Esophagus muscularis mucosa (tissue), 4 donors: ENCODE measurements around the gene DHX35. TPM values are rescaled to one million over a fixed set of nuclear protein-coding genes. Genes with fewer than 3 reads are reported as not detected.
A peak's percentile ranks its signal among the peaks of the same experiment; 100 is the strongest.
"Not testable (repeated sequence)": the region's sequence is repeated elsewhere in the genome, so short reads cannot be mapped to it uniquely, and the experiment has no call there.

Source experiments
- DNase-seq: peaks from one replicate; pipeline ENCODE4 v3.0.0-alpha.2; 2017; ENCODE audit errors: extremely low spot score
- H3K27ac ChIP-seq, 4 donors: fragments of 200-600 bp; sonication (generic); replicated peaks in 1 of 4; 1 replicate in 3 of 4; 2 replicates in 1 of 4; pipeline ENCODE4 v1.5.1; 2016 to 2019; ENCODE audit warnings: mild to moderate bottlenecking in 1 of 4
- H3K27me3 ChIP-seq, 4 donors: fragments of 200-600 bp; sonication (generic); one replicate each; pipeline versions ENCODE4 v1.5.1 to v1.6.0; 2016 to 2019
- H3K36me3 ChIP-seq, 4 donors: fragments of 200-600 bp; sonication (generic); one replicate each; pipeline ENCODE4 v1.5.1; 2016 to 2019
- H3K4me1 ChIP-seq, 4 donors: fragments of 200-600 bp; sonication (generic); one replicate each; pipeline ENCODE4 v1.5.1; 2016 to 2019
- H3K4me3 ChIP-seq, 4 donors: fragments of 200-600 bp; sonication (generic); 1 replicate in 2 of 4; 2 replicates in 2 of 4; pipeline ENCODE4 v1.5.1; 2016 to 2019; ENCODE audit warnings: mild to moderate bottlenecking in 4 of 4, moderate library complexity in 1 of 4
- H3K9me3 ChIP-seq, 4 donors: fragments of 200-600 bp; sonication (generic); 1 replicate in 3 of 4; 2 replicates in 1 of 4; pipeline ENCODE4 v1.5.1; 2016 to 2019
- EP300 ChIP-seq: sonication (generic); formaldehyde crosslinking; IDR thresholded peaks from one replicate; pipeline ENCODE4 v1.6.1; 2017; ENCODE audit warnings: antibody characterized with exemption
- POLR2A ChIP-seq: fragments of 450-650 bp; IDR thresholded peaks from one replicate; pipeline ENCODE4 v1.6.1; 2017; ENCODE audit warnings: antibody characterized with exemption, moderate library complexity, mild to moderate bottlenecking, low read depth
- POLR2AphosphoS5 ChIP-seq, 2 donors: sonication (generic); formaldehyde crosslinking; IDR thresholded peaks; one replicate each; pipeline ENCODE4 v1.6.1; 2017; ENCODE audit warnings: antibody characterized with exemption in 2 of 2
- whole genome bisulfite sequencing: methylation state at CpG from one replicate; pipeline ENCODE4 v1.1.5; 2018; 5-methylcytosine and 5-hydroxymethylcytosine counted together
- intact Hi-C: fragments of 100-400 bp; cut with DNase I; formaldehyde crosslinking; loops from one replicate; pipeline ENCODE4 v1.15.1; 2023
- total RNA-seq, 4 donors: library from RNA; depleted of rRNA; stranded (reverse); fragments of >200 nt; gene quantifications; one replicate each; pipeline versions ENCODE4 v1.1.0 to v1.2.1, GENCODE V29; 2016
- TF ChIP-seq, protein P1 (sequence below), 3 experiments: fragments of 200-600 bp in 2 of 3; fragments of 450-650 bp in 1 of 3; sonication (generic) in 2 of 3; IDR thresholded peaks; one replicate each; pipeline ENCODE4 v1.5.1; 2017 to 2019; ENCODE audit warnings: antibody characterized with exemption in 3 of 3, mild to moderate bottlenecking in 2 of 3, moderate library complexity in 1 of 3

DHX35 gene
- total RNA-seq, 4 donors from 2014 or later = 19.7 to 31.7 (median 24.5) TPM

DNA sequence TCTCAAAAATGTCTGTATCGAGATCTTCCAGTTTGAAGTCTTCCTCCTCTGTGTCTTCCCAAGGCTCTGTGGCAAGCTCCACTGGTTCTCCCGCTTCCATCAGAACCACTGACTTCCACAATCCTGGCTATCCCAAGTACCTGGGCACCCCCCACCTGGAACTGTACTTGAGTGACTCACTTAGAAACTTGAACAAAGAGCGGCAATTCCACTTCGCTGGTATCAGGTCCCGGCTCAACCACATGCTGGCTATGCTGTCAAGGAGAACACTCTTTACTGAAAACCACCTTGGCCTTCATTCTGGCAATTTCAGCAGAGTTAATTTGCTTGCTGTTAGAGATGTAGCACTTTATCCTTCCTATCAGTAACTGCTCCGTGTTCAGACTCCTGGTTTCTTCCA lies 10.0 kb upstream of the DHX35 start:
- Histone ChIP-seq H3K9me3 (no peaks in the 10 kb centered on the region), H3K4me1 (no peaks in the 10 kb centered on the region), H3K4me3 (no peak overlapping the region), H3K27me3 (no peaks in the 10 kb centered on the region), H3K36me3 (peaks cover 0 to 59% (median 7%) of the 10 kb centered on the region in 4 donors), H3K27ac (no peak overlapping the region)
- no peak for DNase-seq
- intact Hi-C loops = no loop called here
- WGBS = 98% methylated on average over 6 of the region's 6 CpGs
- TF ChIP-seq POLR2A (no peak), POLR2AphosphoS5 (IDR thresholded peaks at IDR 0.05) (peak in 1 of 2 donors; percentile 11)

DNA sequence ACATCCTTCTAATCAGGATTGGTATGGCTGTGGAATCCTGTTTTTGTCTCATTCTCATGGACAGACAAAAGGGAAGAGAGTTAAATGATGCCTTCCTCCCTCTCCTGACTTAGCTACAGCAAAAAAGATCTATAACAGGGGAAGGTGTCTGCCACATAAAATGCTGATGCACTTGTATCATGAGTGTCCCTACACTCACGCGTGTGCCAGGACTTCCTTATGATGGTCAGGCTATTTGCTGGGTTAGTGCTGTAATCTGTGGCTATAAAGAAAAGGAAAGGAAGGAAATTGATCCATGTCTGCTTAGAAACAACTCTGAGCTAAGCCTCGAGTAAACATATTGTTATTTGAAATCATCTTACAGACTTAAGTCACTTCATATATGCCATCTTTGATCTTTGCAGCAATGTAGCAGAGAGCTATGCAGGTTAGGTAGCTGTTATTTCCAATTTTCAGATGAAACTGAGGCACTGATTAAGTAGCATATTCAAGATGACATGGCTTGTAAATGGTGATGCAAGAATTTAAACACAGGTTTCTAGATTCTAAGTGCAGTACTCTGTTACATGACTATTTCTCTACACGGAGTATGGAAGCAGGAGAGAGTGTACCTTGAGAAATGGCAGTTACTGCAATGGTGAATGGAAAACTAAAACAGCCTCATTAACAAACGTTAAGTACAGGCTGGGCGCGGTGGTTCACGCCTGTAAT lies 8.4 kb upstream of the DHX35 start:
- no peaks in the 10 kb centered on the region for H3K9me3 ChIP-seq
- peaks cover 0 to 43% (median 4%) of the 10 kb centered on the region in 4 donors for H3K36me3 ChIP-seq
- intact Hi-C loops = no loop called here
- no peaks in the 10 kb centered on the region for H3K4me1 ChIP-seq
- H3K27me3 ChIP-seq = no peaks in the 10 kb centered on the region
- TF ChIP-seq POLR2AphosphoS5 (IDR thresholded peaks at IDR 0.05) = peak in 1 of 2 donors; percentile 64
- TF ChIP-seq EP300 = no peak
- DNase-seq = no peak
- H3K27ac ChIP-seq = no peak overlapping the region
- 92% methylated on average over 8 of the region's 8 CpGs for WGBS
- no peak overlapping the region for H3K4me3 ChIP-seq

DNA sequence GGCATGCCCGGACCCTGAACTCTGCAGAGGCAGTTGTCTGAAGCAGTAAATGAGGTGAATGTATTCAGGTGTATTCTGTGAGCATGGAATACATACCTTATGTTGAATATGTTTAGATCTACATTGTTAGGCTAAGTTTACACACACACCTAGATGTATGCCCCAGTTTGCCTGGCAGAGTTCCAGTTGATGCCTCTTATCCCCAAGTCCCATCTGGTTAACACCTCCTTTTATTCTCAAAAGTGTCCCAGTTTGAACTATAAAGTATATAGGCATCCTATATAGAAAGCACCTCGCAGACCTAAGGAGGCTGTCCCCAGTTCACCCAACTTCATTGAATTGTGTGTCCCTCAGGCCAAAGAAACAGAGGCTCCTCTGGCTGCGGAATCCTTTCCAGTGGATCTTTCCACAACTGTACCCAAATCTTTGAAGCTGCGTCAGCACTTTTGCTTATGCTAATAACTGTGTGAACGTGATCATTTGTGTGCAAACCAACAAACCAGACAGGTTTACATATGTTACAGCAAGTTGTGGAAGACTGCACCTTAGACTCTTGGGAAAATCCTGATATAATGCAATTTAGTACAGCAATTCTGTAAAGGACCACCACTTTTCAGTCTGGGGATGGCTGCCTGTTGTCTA lies 4.8 kb upstream of the DHX35 start:
- no peak overlapping the region for H3K27ac ChIP-seq
- no peaks in the 10 kb centered on the region for H3K9me3 ChIP-seq
- WGBS = 98% methylated on average over 5 of the region's 5 CpGs
- TF ChIP-seq, protein P1, sequence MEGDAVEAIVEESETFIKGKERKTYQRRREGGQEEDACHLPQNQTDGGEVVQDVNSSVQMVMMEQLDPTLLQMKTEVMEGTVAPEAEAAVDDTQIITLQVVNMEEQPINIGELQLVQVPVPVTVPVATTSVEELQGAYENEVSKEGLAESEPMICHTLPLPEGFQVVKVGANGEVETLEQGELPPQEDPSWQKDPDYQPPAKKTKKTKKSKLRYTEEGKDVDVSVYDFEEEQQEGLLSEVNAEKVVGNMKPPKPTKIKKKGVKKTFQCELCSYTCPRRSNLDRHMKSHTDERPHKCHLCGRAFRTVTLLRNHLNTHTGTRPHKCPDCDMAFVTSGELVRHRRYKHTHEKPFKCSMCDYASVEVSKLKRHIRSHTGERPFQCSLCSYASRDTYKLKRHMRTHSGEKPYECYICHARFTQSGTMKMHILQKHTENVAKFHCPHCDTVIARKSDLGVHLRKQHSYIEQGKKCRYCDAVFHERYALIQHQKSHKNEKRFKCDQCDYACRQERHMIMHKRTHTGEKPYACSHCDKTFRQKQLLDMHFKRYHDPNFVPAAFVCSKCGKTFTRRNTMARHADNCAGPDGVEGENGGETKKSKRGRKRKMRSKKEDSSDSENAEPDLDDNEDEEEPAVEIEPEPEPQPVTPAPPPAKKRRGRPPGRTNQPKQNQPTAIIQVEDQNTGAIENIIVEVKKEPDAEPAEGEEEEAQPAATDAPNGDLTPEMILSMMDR (IDR thresholded peaks at IDR 0.05) = no peak
- TF ChIP-seq POLR2AphosphoS5 (IDR thresholded peaks at IDR 0.05) (no peak), EP300 (no peak), POLR2A (no peak)
- peaks cover 0 to 8% (median 0%) of the 10 kb centered on the region in 4 donors for H3K36me3 ChIP-seq
- intact Hi-C loops = no loop called here
- H3K4me1 ChIP-seq = peaks cover 6 to 10% (median 7%) of the 10 kb centered on the region in 4 donors
- DNase-seq = no peak
- peaks cover 0 to 1% (median 0%) of the 10 kb centered on the region in 4 donors for H3K27me3 ChIP-seq
- H3K4me3 ChIP-seq = no peak overlapping the region

DNA sequence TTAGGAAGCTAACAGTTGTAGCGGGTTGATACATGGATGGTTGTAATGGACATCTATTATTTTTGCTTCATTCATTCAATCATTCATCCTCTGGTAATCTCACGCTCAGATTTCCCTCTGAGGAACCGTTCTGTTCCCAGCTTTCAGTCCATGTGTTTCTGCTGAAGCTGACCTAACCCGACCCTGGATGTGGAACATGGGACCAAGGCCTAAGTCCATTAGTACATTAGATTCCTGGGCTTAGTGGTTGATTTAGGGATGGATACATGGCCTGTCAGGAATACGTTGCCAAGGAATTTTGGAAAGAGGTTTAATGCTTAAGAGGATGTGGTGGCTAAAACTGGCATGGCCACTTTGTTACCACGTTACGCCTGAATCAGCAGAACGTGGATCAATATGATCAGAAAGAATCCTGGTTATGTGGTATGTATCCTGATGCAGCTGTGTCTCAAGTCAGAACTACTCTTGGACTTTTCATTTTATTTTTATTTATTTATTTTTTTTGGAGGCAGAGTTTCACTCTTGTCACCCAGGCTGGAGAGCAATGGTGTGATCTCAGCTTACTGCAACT lies 4.1 kb upstream of the DHX35 start:
- WGBS = 87% methylated on average over 8 of the region's 8 CpGs

DNA sequence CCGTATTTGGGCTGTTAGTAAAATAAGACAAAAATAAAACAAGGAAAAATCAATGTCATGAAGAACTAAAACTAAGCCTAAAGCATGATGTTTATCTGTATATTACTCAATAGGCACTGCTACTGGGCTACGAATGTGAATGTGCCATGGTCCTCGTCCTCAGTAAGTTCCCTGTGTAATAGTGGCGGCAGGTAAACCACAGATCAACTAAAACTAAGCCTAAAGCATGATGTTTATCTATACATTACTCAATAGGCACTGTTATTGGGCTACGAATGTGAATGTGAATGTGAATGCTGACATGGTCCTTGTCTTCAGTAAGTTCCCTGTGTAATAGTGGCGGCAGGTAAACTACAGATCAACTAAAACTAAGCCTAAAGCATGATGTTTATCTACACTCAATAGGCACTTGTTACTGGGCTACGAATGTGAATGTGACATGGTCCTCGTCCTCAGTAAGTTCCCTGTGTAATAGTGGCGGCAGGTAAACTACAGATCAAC lies 1.9 kb upstream of the DHX35 start:
- not testable (repeated sequence) for H3K27me3 ChIP-seq
- WGBS = 89% methylated on average over 9 of the region's 9 CpGs

More for the DNA sequence above, 4.1 kb upstream of the DHX35 start:
- peaks cover 0 to 2% (median 0%) of the 10 kb centered on the region in 4 donors for H3K36me3 ChIP-seq
- no peak overlapping the region for H3K27ac ChIP-seq
- peaks cover 0 to 2% (median 0%) of the 10 kb centered on the region in 4 donors for H3K27me3 ChIP-seq
- H3K4me3 ChIP-seq = no peak overlapping the region
- DNase-seq = no peak
- peaks cover 9 to 14% (median 11%) of the 10 kb centered on the region in 4 donors for H3K4me1 ChIP-seq
- TF ChIP-seq POLR2A (no peak), POLR2AphosphoS5 (IDR thresholded peaks at IDR 0.05) (no peak), EP300 (no peak)
- TF ChIP-seq, protein P1 (IDR thresholded peaks at IDR 0.05) = no peak
- no peaks in the 10 kb centered on the region for H3K9me3 ChIP-seq
- intact Hi-C loops = no loop called here

DNA sequence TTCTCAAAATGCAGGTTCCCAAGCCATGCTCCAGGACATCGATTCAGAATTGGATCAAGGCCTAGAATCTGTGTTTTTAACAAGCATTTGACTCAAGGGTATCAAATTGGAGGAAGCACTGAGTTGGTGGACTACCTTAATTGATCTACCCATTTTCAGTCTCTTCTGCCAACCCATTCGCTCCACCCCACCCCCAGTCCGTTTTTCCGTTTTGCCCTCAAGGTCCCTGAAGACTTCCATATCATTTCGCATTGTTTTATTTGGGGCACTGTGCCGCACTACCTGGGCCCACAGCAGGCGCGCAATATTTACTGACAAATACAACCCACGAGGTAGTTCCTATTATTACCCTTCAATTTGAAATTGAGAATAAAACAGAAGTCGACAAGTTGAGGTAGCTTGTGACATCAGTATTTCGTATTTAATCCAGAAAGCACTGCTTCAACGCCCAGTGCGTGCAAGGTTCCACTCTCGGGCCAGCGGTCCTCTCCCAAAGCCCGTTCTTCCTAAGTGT lies 557 bp upstream of the DHX35 start:
- TF ChIP-seq POLR2AphosphoS5 (IDR thresholded peaks at IDR 0.05) (no peak), EP300 (no peak)
- TF ChIP-seq, protein P1 (IDR thresholded peaks at IDR 0.05) = no peak
- Histone ChIP-seq H3K9me3 (no peaks in the 10 kb centered on the region), H3K27ac (peak overlapping the region; percentile 91 to 98 (median 98)), H3K36me3 (peaks cover 0 to 11% (median 0%) of the 10 kb centered on the region in 4 donors), H3K27me3 (peaks cover 0 to 2% (median 0%) of the 10 kb centered on the region in 4 donors), H3K4me1 (peaks cover 15 to 33% (median 27%) of the 10 kb centered on the region in 4 donors), H3K4me3 (peak overlapping the region; percentile 82 to 99 (median 96))
- no peak for DNase-seq
- WGBS = 12% methylated on average over 15 of the region's 16 CpGs
- intact Hi-C loops = no loop called here

More for the DNA sequence above, 1.9 kb upstream of the DHX35 start:
- intact Hi-C loops, DNase-seq, H3K27ac ChIP-seq, H3K36me3 ChIP-seq, H3K9me3 ChIP-seq, H3K4me3 ChIP-seq: not testable (repeated sequence)
- peaks cover 12 to 29% (median 23%) of the 10 kb centered on the region in 4 donors for H3K4me1 ChIP-seq
